Liver (tissue), 9 donors: ENCODE measurements around the gene MT1M. TPM values are rescaled to one million over a fixed set of nuclear protein-coding genes. Genes with fewer than 3 reads are reported as not detected.

Source experiments
- DNase-seq: peaks from one replicate; pipeline ENCODE4 v3.0.0-alpha.2; 2017; ENCODE audit warnings: low spot score
- H3K27ac ChIP-seq, 2 donors: one replicate each; pipeline ENCODE4 v1.7.0; 2013; ENCODE audit warnings: inconsistent platforms in 2 of 2, low read length in 2 of 2, control low read depth in 1 of 2, low read depth in 1 of 2, mild to moderate bottlenecking in 1 of 2
- H3K27me3 ChIP-seq, 4 donors: one replicate each; pipeline versions ENCODE4 v1.6.1 to v1.7.0; 2013; ENCODE audit warnings: low read length in 3 of 4, inconsistent platforms in 1 of 4, mild to moderate bottlenecking in 1 of 4, moderate library complexity in 1 of 4; ENCODE audit not compliant: control insufficient read depth in 4 of 4, insufficient read depth in 4 of 4
- H3K36me3 ChIP-seq, 4 donors: one replicate each; pipeline versions ENCODE4 v1.6.1 to v1.7.0; 2013; ENCODE audit warnings: low read length in 3 of 4, mild to moderate bottlenecking in 3 of 4, low read depth in 1 of 4, moderate library complexity in 1 of 4; ENCODE audit not compliant: control insufficient read depth in 4 of 4, insufficient read depth in 3 of 4
- H3K4me1 ChIP-seq, 4 donors: one replicate each; pipeline versions ENCODE4 v1.6.1 to v1.7.0; 2013; ENCODE audit warnings: low read length in 3 of 4, mild to moderate bottlenecking in 3 of 4, moderate library complexity in 1 of 4; ENCODE audit not compliant: control insufficient read depth in 4 of 4, insufficient read depth in 4 of 4
- H3K4me3 ChIP-seq, 3 donors: one replicate each; pipeline versions ENCODE4 v1.6.1 to v1.7.0; 2013; ENCODE audit warnings: low read length in 3 of 3, control low read depth in 1 of 3, low read depth in 1 of 3, mild to moderate bottlenecking in 1 of 3
- H3K9ac ChIP-seq, 2 donors: one replicate each; pipeline ENCODE4 v1.7.0; 2013; ENCODE audit warnings: low read length in 2 of 2, mild to moderate bottlenecking in 2 of 2, moderate library complexity in 2 of 2, control low read depth in 1 of 2, low read depth in 1 of 2
- H3K9me3 ChIP-seq, 4 donors: one replicate each; pipeline versions ENCODE4 v1.6.1 to v1.7.0; 2013; ENCODE audit warnings: low read length in 3 of 4; ENCODE audit not compliant: control insufficient read depth in 4 of 4
- CTCF ChIP-seq: fragments of 150-350 bp; IDR thresholded peaks from 2 replicates; pipeline ENCODE4 v1.5.1; 2017; ENCODE audit warnings: improper control_type of control experiment, low read depth, low read length; ENCODE audit not compliant: missing input control
- FOXA2 ChIP-seq: IDR thresholded peaks from 2 replicates; pipeline ENCODE4 v1.6.1; 2016; ENCODE audit warnings: antibody characterized with exemption
- RAD21 ChIP-seq, 2 donors: IDR thresholded peaks; 2 replicates each; pipeline ENCODE4 v1.6.1; 2016; ENCODE audit warnings: antibody characterized with exemption in 2 of 2, mild to moderate bottlenecking in 2 of 2
- REST ChIP-seq: IDR thresholded peaks from 2 replicates; pipeline ENCODE4 v1.6.1; 2016; ENCODE audit warnings: antibody characterized with exemption, mild to moderate bottlenecking
- SP1 ChIP-seq: IDR thresholded peaks from 2 replicates; pipeline ENCODE4 v1.6.1; 2018; ENCODE audit warnings: antibody characterized with exemption, mild to moderate bottlenecking
- YY1 ChIP-seq: IDR thresholded peaks from 2 replicates; pipeline ENCODE4 v1.6.1; 2016; ENCODE audit warnings: antibody characterized with exemption, mild to moderate bottlenecking
- ZBTB33 ChIP-seq: IDR thresholded peaks from 2 replicates; pipeline ENCODE4 v1.6.1; 2016; ENCODE audit warnings: antibody characterized with exemption
- WGBS: extraction: QIAGEN DNeasy Blood & Tissue Kit; methylation state at CpG from one replicate; pipeline ENCODE4 v1.1.7; 2013; 5-methylcytosine and 5-hydroxymethylcytosine counted together
- polyA plus RNA-seq, 2 donors: library from polyadenylated mRNA; stranded (reverse) in 1 of 2; unstranded in 1 of 2; fragments of 200-250 nt in 1 of 2; fragments of >200 nt in 1 of 2; fragmentation: Nextera tagmentation in 1 of 2; extraction: Ambion mirVana in 1 of 2; gene quantifications; one replicate each; pipeline versions ENCODE4 v1.2.1 to v1.2.3, GENCODE V29; 2013 to 2015
- total RNA-seq, 2 donors: library from RNA; depleted of rRNA; stranded (reverse); fragments of >200 nt; gene quantifications; one replicate each; pipeline ENCODE4 v1.2.3, GENCODE V29; 2014
- donor health status: healthy.
- donor health status: healthy.
- donor health status: healthy.
- donor health status: healthy.
- donor health status: healthy.

The MT1M gene
- total and polyA plus RNA-seq, 4 donors, result 20.4 to 343 (median 194) TPM

GRCh38 chr16:56643080-56643778, 10.8 kb downstream of the MT1M start (continued):
- TF ChIP-seq CTCF (peak; percentile 51), SP1 (peak; percentile 85), RAD21 (IDR thresholded peaks at IDR 0.05) (peak; percentile 72 to 76), FOXA2 (no peak), YY1 (peak; percentile 68)

GRCh38 chr16:56643833-56644232, 11.4 kb downstream of the MT1M start:
- H3K4me3 ChIP-seq, result peak overlapping the region in 2 of 3 donors; percentile 50 to 61

More at GRCh38 chr16:56643833-56644232, 11.4 kb downstream of the MT1M start:
- no peaks in the 10 kb centered on the region for H3K36me3 ChIP-seq
- no peaks in the 10 kb centered on the region for H3K9me3 ChIP-seq
- H3K9ac ChIP-seq, result peak overlapping the region; percentile 46 to 51
- no peaks in the 10 kb centered on the region for H3K27me3 ChIP-seq
- H3K27ac ChIP-seq, result peak overlapping the region; percentile 70 to 88
- peaks cover 10 to 43% (median 22%) of the 10 kb centered on the region in 4 donors for H3K4me1 ChIP-seq
- WGBS, result 41% methylated on average over 5 of the region's 5 CpGs
- DNase-seq, result no peak
- peak; percentile 89 for TF ChIP-seq REST
- TF ChIP-seq ZBTB33, result no peak
